DMS53 treated with DMSO at 0.1 percent for 48 hours (cell line): ENCODE data around the gene TCF12.

Experiments used
- DNase-seq: peaks from one replicate; lab custom pipeline; 2025; ENCODE audit not compliant: unreplicated experiment; lab: John Stamatoyannopoulos, UW

The TCF12 gene

GRCh38 chr15:56918046-56918938, at the start of gene TCF12:
Gene TCF12, plus strand, starts transcription at chr15:56918644. Its CDS starts 1,270 bp downstream, at chr15:56919914.
- DNase-seq = peak; percentile 79

- DNase-seq = peak; percentile 15
These were observed 48.9 kb upstream of the TCF12 start for GRCh38 chr15:56869573-56869972.

GRCh38 chr15:56871185-56871584, 47.3 kb upstream of the TCF12 start:
- DNase-seq = peak; percentile 0

DNA sequence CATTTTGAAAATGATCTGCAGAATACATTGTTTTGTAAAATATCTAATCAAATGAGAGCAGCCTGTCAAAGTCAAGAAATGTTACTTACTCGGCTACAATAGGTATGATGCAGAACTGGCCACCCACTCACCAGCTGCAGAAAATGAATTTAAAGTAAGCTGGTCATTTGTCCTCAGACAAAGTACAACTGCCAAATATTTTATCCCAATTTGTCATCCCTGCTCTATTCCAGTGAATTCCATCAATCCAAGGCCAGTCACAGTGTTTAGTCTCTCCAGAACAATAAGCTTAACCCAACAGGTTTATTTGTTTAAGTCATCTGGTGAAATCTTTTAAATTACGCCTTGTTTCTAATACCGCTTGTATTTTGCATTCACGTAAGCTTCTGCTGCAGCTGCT, 46.6 kb upstream of the TCF12 start:
- no peak for DNase-seq

DNA sequence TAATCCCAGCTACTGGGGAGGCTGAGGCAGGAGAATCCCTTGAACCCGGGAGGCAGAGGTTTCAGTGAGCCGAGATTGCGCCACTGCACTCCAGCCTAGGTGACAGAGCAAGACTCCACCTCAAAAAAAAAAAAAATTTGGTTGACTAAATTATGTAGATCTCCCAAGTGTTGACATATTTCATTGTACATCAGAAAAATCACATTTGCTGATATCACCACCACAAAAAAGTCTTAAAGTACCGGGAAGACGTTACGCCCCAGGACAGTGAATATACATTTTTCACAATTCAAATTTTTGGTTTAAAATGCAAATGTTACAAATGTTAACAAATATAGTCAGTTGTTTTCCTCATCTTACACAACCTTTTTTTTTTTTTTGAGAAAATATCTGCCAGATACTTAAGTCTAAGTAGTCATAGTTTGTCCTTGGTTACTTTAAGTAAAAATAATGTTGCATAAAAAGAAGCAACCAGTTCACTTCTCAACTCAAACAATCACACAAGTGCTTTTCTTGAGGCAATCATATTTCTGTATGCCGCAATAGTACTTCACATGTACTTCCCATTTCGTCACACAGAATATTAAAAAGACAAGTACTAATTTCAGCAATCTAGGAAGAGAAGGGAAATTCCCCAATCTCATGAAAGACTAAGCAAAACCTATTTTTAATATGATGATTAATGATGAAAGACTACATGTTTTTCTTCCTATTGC, 41.0 kb upstream of the TCF12 start:
- DNase-seq = no peak

GRCh38 chr15:56879502-56879901, 38.9 kb upstream of the TCF12 start:
- no peak for DNase-seq

DNA sequence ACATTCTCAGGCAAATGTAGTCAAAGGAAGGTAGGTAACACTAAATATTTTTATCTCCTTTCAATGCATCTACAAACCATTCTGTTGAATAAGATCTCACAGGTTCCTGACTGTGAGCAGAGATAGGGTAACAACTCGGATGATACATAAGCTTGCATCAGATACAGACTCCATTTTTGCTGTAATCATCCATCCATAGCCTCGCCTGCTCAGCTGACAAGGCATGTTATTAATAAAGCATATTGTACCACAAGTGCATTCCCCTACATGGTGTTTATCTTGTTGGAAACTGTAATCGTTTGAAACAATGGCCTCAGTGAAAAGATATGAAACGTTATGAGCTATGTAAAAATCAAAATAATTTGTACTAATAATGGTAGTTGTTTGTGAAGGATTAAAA, 35.4 kb upstream of the TCF12 start:
- DNase-seq = no peak

GRCh38 chr15:56886363-56886931, 32.0 kb upstream of the TCF12 start:
- no peak for DNase-seq

DNA sequence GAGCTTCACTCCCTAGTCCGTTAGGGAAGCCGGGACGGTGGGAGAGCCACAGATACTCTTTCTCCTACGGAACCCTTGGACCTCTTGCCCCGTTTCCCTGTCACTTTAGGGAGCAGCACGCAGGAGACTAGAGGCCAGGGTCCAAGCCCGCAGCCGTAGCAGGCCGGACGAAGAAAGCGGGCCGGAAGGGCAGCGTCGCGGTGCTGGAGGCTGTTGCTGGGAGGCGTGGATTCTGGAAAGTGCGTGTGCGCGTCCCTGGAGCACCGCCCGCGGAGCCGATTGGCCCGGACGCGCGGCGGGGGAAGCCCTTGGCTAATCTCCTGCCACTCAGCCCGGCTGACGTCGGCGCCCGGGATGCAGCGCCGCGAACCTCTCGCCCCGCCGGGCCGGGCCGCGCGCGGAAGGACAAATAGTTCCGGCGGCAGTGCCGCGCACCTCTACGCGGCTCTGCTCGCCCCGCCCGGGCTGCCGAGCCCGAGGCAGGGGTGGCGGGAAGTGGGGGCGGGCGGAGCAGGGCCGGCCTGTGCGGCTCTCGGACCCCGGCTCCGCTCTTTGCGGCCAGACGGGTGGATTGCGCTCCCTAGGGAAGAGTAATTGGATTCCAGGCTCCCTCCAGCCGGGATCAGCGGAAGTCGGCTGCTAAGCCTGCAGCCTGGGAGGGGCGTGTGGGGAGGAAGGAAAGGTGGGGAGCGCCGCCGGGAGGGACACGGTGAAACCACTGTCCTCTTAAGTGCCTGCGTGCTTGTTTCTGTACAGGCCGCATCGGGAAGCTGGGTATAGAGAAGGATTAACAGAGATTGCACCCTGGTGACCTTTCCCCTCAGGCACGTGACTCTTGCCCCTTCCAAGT, 31.3 kb upstream of the TCF12 start:
- DNase-seq = peak; percentile 84

- no peak for DNase-seq
These were observed 30.5 kb upstream of the TCF12 start for GRCh38 chr15:56887782-56888438.

DNA sequence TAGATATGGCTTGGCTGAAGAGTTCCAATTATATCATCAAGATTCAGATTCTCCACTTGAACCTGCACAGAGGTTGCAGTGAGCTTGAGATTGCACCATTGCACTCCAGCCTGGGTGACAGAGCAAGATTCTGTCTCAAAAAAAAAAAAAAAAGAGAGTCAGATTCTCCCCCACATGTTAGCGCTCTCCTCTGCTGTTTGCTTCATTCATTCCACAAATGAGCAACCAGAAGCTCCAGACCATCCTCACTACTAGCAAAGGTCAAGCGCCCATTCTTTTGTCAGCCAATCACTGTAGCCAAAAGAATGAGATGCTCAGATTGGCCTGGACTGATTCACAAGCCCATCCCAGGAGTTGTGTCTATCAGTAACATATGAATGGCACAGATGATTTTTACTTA, 28.4 kb upstream of the TCF12 start:
- DNase-seq = no peak

- DNase-seq = no peak
These were observed 26.5 kb upstream of the TCF12 start for GRCh38 chr15:56891852-56892440.

DNA sequence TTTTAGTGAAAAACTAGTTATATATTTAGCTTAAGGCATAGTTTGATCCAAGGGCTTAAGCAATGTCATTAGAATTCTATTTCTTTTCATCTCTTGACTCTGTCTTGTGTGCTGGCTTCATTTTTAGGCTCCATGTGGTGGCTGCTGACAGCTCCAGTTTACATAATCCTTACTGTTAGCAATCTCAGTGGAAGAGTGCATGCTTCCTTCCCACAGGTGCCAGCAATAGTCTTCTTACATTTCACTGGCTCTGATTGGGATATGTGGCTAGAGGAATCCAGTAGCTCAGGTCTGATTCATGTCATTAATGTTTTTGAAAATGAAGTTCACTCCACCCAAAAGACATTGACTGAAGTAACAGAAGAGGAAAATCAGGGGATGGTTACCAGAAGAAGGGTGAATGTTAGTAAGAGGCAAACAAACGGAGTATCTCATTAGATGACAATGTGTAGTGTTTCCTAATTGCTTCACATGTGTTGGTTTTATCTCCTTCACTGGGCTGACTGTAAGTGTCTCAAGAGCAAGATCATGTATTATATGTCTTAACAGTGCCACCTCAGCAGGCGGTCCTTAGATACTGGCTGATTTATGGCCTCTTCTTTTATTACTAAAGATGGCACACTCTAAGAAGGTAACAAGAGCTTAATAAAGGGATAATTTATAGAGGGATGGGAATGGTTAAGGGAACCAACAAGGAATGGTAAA, 25.6 kb upstream of the TCF12 start:
- DNase-seq = no peak

- no peak for DNase-seq
These were observed 25.1 kb upstream of the TCF12 start for GRCh38 chr15:56893364-56893678.

DNA sequence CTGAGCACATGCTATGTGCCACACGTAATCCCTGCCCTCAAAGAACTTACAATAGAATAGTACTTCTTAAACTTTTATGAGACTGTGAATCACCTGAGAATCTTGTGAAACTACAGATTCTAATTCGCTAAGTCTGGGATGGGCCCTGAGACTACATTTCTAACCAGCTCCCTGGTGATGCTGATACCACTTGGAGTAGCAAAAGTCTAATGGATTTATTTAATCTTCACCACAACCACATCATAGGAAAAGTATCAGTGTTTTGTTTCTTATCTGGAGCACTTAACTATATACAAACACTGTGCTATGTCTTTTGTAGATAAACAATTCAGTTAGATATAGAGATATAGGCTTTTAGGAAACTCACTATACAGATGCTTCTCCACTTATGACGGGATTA, 23.8 kb upstream of the TCF12 start:
- DNase-seq = no peak

GRCh38 chr15:56901931-56902330, 16.5 kb upstream of the TCF12 start:
- no peak for DNase-seq

DNA sequence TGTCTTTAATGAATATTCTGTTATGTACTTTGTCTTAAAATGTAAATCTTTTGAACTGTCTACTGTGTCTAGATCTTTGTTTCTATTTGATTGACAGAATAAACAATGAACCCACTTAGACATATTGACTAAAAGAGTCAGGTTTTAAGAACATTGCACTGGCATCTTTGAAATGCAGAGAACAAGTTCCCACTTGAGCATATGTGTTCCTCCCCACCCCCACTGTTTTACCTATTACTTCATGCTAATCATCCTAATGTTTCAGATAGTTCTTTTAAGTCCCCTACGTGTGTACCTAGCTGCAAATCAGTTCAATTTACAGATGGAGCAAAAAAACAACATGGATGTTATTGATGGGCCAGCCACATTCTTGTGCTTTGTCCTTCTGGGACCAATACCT, 11.7 kb upstream of the TCF12 start:
- DNase-seq = no peak

- no peak for DNase-seq
These were observed 7.6 kb upstream of the TCF12 start for GRCh38 chr15:56910801-56911200.

GRCh38 chr15:56913241-56913640, 5.2 kb upstream of the TCF12 start:
- DNase-seq = no peak

GRCh38 chr15:56913670-56914069, 4.8 kb upstream of the TCF12 start:
- DNase-seq = no peak
